ENCODE results near the gene PLA2G2D. TPM values are rescaled to one million over a fixed set of nuclear protein-coding genes. Genes with fewer than 3 reads are reported as not detected.

The PLA2G2D gene
- total RNA-seq, 4 donors from 2014 or later, result not detected

GRCh38 chr1:20120796-20121195, 1.5 kb upstream of the PLA2G2D start:
- H3K27ac ChIP-seq, result no peak overlapping the region
- 76 to 90% methylated on average over 2 to 4 of the region's 4 CpGs for WGBS, 2 donors (ENCODE audit: low coverage in 1 of 2)
- no peaks in the 10 kb centered on the region for H3K9me3 ChIP-seq
- H3K4me3 ChIP-seq, result no peak overlapping the region
- H3K36me3 ChIP-seq, result no peaks in the 10 kb centered on the region
- ATAC-seq, result no peak
- TF ChIP-seq, protein P1, sequence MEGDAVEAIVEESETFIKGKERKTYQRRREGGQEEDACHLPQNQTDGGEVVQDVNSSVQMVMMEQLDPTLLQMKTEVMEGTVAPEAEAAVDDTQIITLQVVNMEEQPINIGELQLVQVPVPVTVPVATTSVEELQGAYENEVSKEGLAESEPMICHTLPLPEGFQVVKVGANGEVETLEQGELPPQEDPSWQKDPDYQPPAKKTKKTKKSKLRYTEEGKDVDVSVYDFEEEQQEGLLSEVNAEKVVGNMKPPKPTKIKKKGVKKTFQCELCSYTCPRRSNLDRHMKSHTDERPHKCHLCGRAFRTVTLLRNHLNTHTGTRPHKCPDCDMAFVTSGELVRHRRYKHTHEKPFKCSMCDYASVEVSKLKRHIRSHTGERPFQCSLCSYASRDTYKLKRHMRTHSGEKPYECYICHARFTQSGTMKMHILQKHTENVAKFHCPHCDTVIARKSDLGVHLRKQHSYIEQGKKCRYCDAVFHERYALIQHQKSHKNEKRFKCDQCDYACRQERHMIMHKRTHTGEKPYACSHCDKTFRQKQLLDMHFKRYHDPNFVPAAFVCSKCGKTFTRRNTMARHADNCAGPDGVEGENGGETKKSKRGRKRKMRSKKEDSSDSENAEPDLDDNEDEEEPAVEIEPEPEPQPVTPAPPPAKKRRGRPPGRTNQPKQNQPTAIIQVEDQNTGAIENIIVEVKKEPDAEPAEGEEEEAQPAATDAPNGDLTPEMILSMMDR (IDR thresholded peaks at IDR 0.05), result no peak
- TF ChIP-seq POLR2AphosphoS5 (IDR thresholded peaks at IDR 0.05) (no peak), EP300 (IDR thresholded peaks at IDR 0.05) (no peak), POLR2A (IDR thresholded peaks at IDR 0.05) (no peak)
- peaks cover 0 to 13% (median 0%) of the 10 kb centered on the region in 3 donors for H3K4me1 ChIP-seq
- H3K27me3 ChIP-seq, result no peaks in the 10 kb centered on the region

- Histone ChIP-seq H3K27ac (no peak overlapping the region), H3K4me1 (no peaks in the 10 kb centered on the region), H3K27me3 (peaks cover 5% of the 10 kb centered on the region), H3K4me3 (no peak overlapping the region), H3K36me3 (no peaks in the 10 kb centered on the region), H3K9me3 (no peaks in the 10 kb centered on the region)
- TF ChIP-seq EP300 (IDR thresholded peaks at IDR 0.05) (no peak), POLR2AphosphoS5 (IDR thresholded peaks at IDR 0.05) (no peak), POLR2A (IDR thresholded peaks at IDR 0.05) (no peak)
- TF ChIP-seq, protein P1 (IDR thresholded peaks at IDR 0.05), result no peak
- ATAC-seq, result no peak
Observed at GRCh38 chr1:20117236-20117635, 2.1 kb downstream of the PLA2G2D start.

DNA sequence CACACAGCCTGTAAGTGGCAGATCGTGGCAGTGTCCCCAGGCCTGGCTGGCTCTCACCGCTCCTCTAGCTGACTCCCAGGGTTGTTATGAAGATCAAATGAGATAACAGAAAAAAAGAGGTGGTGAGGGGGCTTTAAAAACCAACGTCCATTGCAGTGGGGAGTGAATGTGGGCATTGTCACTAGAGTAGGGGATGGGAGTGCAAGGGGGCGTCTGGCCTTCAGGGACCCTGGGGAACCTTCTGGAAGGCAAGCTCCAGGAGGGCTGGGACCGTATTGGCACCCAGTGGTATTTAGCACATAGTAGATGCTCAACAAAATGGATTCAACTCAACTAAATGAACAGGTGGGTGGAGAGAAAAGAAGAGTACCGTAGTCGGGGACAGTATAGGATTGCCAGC, 3.4 kb downstream of the PLA2G2D start:
- TF ChIP-seq POLR2AphosphoS5 (IDR thresholded peaks at IDR 0.05) (no peak), EP300 (IDR thresholded peaks at IDR 0.05) (no peak), POLR2A (IDR thresholded peaks at IDR 0.05) (no peak)
- TF ChIP-seq, protein P1 (IDR thresholded peaks at IDR 0.05), result no peak
- H3K4me1 ChIP-seq, result no peaks in the 10 kb centered on the region
- no peak overlapping the region for H3K4me3 ChIP-seq
- peaks cover 5% of the 10 kb centered on the region for H3K27me3 ChIP-seq
- H3K36me3 ChIP-seq, result no peaks in the 10 kb centered on the region
- H3K27ac ChIP-seq, result no peak overlapping the region
- 71 to 96% methylated on average over 3 to 4 of the region's 7 CpGs for WGBS, 2 donors (ENCODE audit: low coverage in 1 of 2)
- H3K9me3 ChIP-seq, result no peaks in the 10 kb centered on the region
- no peak for ATAC-seq

- TF ChIP-seq, protein P1 (IDR thresholded peaks at IDR 0.05), result no peak
- H3K36me3 ChIP-seq, result no peaks in the 10 kb centered on the region
- WGBS, 2 donors (ENCODE audit: low coverage in 1 of 2), result 85 to 86% methylated on average over 1 to 3 of the region's 4 CpGs
- H3K4me3 ChIP-seq, result no peak overlapping the region
- no peaks in the 10 kb centered on the region for H3K4me1 ChIP-seq
- H3K9me3 ChIP-seq, result no peaks in the 10 kb centered on the region
- H3K27ac ChIP-seq, result no peak overlapping the region
- H3K27me3 ChIP-seq, result peaks cover 5% of the 10 kb centered on the region
- no peak for ATAC-seq
Observed at GRCh38 chr1:20115479-20115878, 3.9 kb downstream of the PLA2G2D start.

- Histone ChIP-seq H3K27me3 (peaks cover 5% of the 10 kb centered on the region), H3K9me3 (no peaks in the 10 kb centered on the region), H3K36me3 (no peaks in the 10 kb centered on the region), H3K4me3 (no peak overlapping the region), H3K27ac (no peak overlapping the region), H3K4me1 (no peaks in the 10 kb centered on the region)
- ATAC-seq, result no peak
- WGBS, 2 donors (ENCODE audit: low coverage in 1 of 2), result 65% methylated on average over 8 of the region's 15 CpGs; no CpG with 5 or more reads in 1 of the 2 donors
- TF ChIP-seq POLR2A (IDR thresholded peaks at IDR 0.05), result no peak
- TF ChIP-seq, protein P1 (IDR thresholded peaks at IDR 0.05), result no peak
- no peak for TF ChIP-seq POLR2AphosphoS5 (IDR thresholded peaks at IDR 0.05)
- TF ChIP-seq EP300 (IDR thresholded peaks at IDR 0.05), result no peak
Observed at GRCh38 chr1:20114021-20114648, 5.2 kb downstream of the PLA2G2D start.
